Left ventricle myocardium superior (tissue), 1 donor: ENCODE measurements around the gene TSHZ2. TPM values are rescaled to one million over a fixed set of nuclear protein-coding genes. Genes with fewer than 3 reads are reported as not detected.

Experiments used
- ATAC-seq: fragments of 200-7000 bp; cut with Tn5 transposase; one replicate; pipeline ENCODE4 v1.9.1; 2020; ENCODE audit warnings: mild to moderate bottlenecking, moderate library complexity
- DNase-seq: peaks from one replicate; pipeline ENCODE4 v3.0.0-alpha.2; 2020
- intact Hi-C: fragments of 100-400 bp; cut with micrococcal nuclease; formaldehyde crosslinking; loops from one replicate; pipeline ENCODE4 v1.11.0; 2022
- total RNA-seq: library from RNA; stranded (reverse); fragmentation: NEBNext Ultra II Directional; extraction: Animal tissue kit (Norgen Biotek cat#: 25700); gene quantifications from one replicate; pipeline ENCODE4 v1.2.1, GENCODE V29; 2021
- donor health status: DM: no; HTN: yes; CAD: no; lungs with severe emphysema.

Gene TSHZ2
- total RNA-seq, 1 donor from 2014 or later = 5.2 TPM

- DNase-seq (no peak), ATAC-seq (no peak)
- intact Hi-C loops = no loop called here
These were observed 236.1 kb downstream of the TSHZ2 start for GRCh38 chr20:53208110-53208832.

- no peak for DNase-seq
- intact Hi-C loops = no loop called here
These were observed 237.9 kb downstream of the TSHZ2 start for GRCh38 chr20:53210041-53210440.

GRCh38 chr20:53210931-53211330 lies 238.8 kb downstream of the TSHZ2 start:
- DNase-seq (no peak), ATAC-seq (no peak)
- intact Hi-C loops = no loop called here

More at GRCh38 chr20:53210041-53210440, 237.9 kb downstream of the TSHZ2 start:
- no peak for ATAC-seq

GRCh38 chr20:53212018-53212417 lies 239.9 kb downstream of the TSHZ2 start:
- no peak for ATAC-seq
- intact Hi-C loops = no loop called here
- no peak for DNase-seq

GRCh38 chr20:53214392-53214791 lies 242.2 kb downstream of the TSHZ2 start:
- ATAC-seq (no peak), DNase-seq (no peak)
- intact Hi-C loops = no loop called here

GRCh38 chr20:53215166-53215565 lies 243.0 kb downstream of the TSHZ2 start:
- intact Hi-C loops = no loop called here
- ATAC-seq (no peak), DNase-seq (no peak)

GRCh38 chr20:53216478-53216855 lies 244.3 kb downstream of the TSHZ2 start:
- no peak for ATAC-seq
- intact Hi-C loops = no loop called here

GRCh38 chr20:53216856-53217576 lies 244.9 kb downstream of the TSHZ2 start:
- intact Hi-C loops = no loop called here
- peak; percentile 78 for ATAC-seq
- DNase-seq = peak; percentile 85

More at GRCh38 chr20:53216478-53216855, 244.3 kb downstream of the TSHZ2 start:
- no peak for DNase-seq

- DNase-seq = no peak
- intact Hi-C loops = no loop called here
- ATAC-seq = no peak
These were observed 248.5 kb downstream of the TSHZ2 start for GRCh38 chr20:53220482-53221307.

GRCh38 chr20:53221731-53222130 lies 249.6 kb downstream of the TSHZ2 start:
- ATAC-seq (no peak), DNase-seq (no peak)
- intact Hi-C loops = no loop called here

- DNase-seq (no peak), ATAC-seq (no peak)
- intact Hi-C loops = no loop called here
These were observed 250.3 kb downstream of the TSHZ2 start for GRCh38 chr20:53222416-53222815.

- ATAC-seq = no peak
- intact Hi-C loops = no loop called here
- DNase-seq = no peak
These were observed 250.8 kb downstream of the TSHZ2 start for GRCh38 chr20:53222932-53223331.

GRCh38 chr20:53223626-53224172 lies 251.5 kb downstream of the TSHZ2 start:
- DNase-seq = no peak
- ATAC-seq = no peak
- intact Hi-C loops = no loop called here

- DNase-seq (no peak), ATAC-seq (no peak)
- intact Hi-C loops = no loop called here
These were observed 252.7 kb downstream of the TSHZ2 start for GRCh38 chr20:53224851-53225250.

- no peak for DNase-seq
- ATAC-seq = no peak
- intact Hi-C loops = no loop called here
These were observed 254.7 kb downstream of the TSHZ2 start for GRCh38 chr20:53226826-53227225.

- ATAC-seq = no peak
- intact Hi-C loops = no loop called here
These were observed 255.4 kb downstream of the TSHZ2 start for GRCh38 chr20:53227523-53227922.

GRCh38 chr20:53231061-53231460 lies 258.9 kb downstream of the TSHZ2 start:
- ATAC-seq = no peak
- no peak for DNase-seq
- intact Hi-C loops = no loop called here

More at GRCh38 chr20:53227523-53227922, 255.4 kb downstream of the TSHZ2 start:
- no peak for DNase-seq

GRCh38 chr20:53237461-53237860 lies 265.3 kb downstream of the TSHZ2 start:
- ATAC-seq (no peak), DNase-seq (no peak)
- intact Hi-C loops = no loop called here

GRCh38 chr20:53238121-53238660 lies 266.0 kb downstream of the TSHZ2 start:
- ATAC-seq (no peak), DNase-seq (no peak)
- intact Hi-C loops = no loop called here
